ENCODE measurements around the gene TLCD3B. TPM values are rescaled to one million over a fixed set of nuclear protein-coding genes. Genes with fewer than 3 reads are reported as not detected.

TLCD3B gene
- total and polyA plus RNA-seq, 5 donors from 2014 or later = not detected

DNA sequence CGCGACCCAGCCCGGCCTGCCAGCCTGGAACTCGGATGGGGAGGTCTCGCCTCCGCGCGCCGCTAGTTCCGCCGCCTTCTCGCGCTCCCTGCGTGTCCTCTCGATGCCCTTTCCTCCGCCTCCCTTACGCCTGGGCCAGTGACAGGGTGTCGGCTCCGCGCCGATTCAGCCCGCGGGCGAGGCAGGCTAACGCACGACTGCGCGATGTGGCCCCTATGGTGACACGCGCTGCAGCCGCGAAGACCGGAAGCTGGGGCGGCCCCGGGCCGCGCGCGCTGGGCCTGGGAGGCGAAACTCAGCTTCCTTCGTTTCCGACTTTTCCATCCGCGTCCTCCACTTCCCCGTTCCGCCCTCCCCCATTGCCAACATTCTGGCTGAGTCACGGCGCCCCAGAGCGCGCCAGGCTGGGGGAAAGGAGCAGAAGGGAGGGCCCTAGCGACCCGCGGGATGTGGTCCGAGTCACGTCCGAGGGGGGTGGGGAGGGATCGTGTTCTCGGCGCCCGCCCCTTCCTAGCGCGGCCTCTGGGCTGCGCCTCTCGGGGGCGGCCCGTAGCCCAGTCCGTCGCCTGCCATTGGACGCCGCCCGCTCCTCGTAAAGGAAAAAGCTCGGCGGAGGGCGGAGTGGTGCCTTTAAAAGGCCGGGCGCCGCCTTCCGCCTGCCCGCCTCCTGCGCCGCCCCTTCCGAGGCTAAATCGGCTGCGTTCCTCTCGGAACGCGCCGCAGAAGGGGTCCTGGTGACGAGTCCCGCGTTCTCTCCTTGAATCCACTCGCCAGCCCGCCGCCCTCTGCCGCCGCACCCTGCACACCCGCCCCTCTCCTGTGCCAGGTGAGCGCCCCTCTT is 34.3 kb upstream of the TLCD3B start, which contains the start of gene ALDOA:
Gene ALDOA (plus strand): TSS at position 659 of the 841 bp plus-strand sequence. CDS start 1,138 bp downstream, outside the sequence.
- no peaks in the 10 kb centered on the region for H3K27me3 ChIP-seq (ENCODE audit: control insufficient read depth, insufficient read depth, low read length)
- H3K4me3 ChIP-seq (ENCODE audit: low read depth, low read length) = peak within 1 kb of the TSS; percentile 88
- Mint-ChIP-seq H3K4me1 (peaks cover 8 to 46% (median 23%) of the 10 kb centered on the region in 4 donors), H3K27me3 (peaks cover 8% of the 10 kb centered on the region), H3K27ac (peak within 1 kb of the TSS; percentile 95 to 99 (median 96)), H3K4me3 (peak within 1 kb of the TSS; percentile 96 to 100 (median 100)), H3K9me3 (no peaks in the 10 kb centered on the region), H3K36me3 (peaks cover 13% of the 10 kb centered on the region)
- ATAC-seq (ENCODE audit: low read depth in 2 of 2) = peak; percentile 86 to 89
- peaks cover 53% of the 10 kb centered on the region for H3K4me1 ChIP-seq (ENCODE audit: control insufficient read depth, insufficient read depth, low read length, poor library complexity, severe bottlenecking)
- peak; percentile 91 to 99 (median 94) for DNase-seq
- H3K36me3 ChIP-seq (ENCODE audit: control insufficient read depth, insufficient read depth, low read length) = peaks cover 31% of the 10 kb centered on the region
- H3K27ac ChIP-seq (ENCODE audit: insufficient read depth, low read length, poor library complexity, severe bottlenecking) = peak within 1 kb of the TSS; percentile 93
- H3K9me3 ChIP-seq (ENCODE audit: control insufficient read depth in 2 of 2, low read length in 2 of 2) = no peaks in the 10 kb centered on the region

- H3K9me3 ChIP-seq (ENCODE audit: control insufficient read depth in 2 of 2, low read length in 2 of 2) = no peaks in the 10 kb centered on the region
- no peak for DNase-seq
- Mint-ChIP-seq H3K27me3 (peaks cover 8% of the 10 kb centered on the region), H3K4me3 (peak overlapping the region; percentile 96 to 100 (median 100)), H3K4me1 (peaks cover 7 to 43% (median 22%) of the 10 kb centered on the region in 4 donors), H3K9me3 (no peaks in the 10 kb centered on the region), H3K27ac (peak overlapping the region; percentile 96 to 99 (median 99)), H3K36me3 (peaks cover 10% of the 10 kb centered on the region)
- peaks cover 25% of the 10 kb centered on the region for H3K36me3 ChIP-seq (ENCODE audit: control insufficient read depth, insufficient read depth, low read length)
- peaks cover 47% of the 10 kb centered on the region for H3K4me1 ChIP-seq (ENCODE audit: control insufficient read depth, insufficient read depth, low read length, poor library complexity, severe bottlenecking)
- H3K27ac ChIP-seq (ENCODE audit: insufficient read depth, low read length, poor library complexity, severe bottlenecking) = peak overlapping the region; percentile 93
- no peaks in the 10 kb centered on the region for H3K27me3 ChIP-seq (ENCODE audit: control insufficient read depth, insufficient read depth, low read length)
- peak overlapping the region; percentile 88 for H3K4me3 ChIP-seq (ENCODE audit: low read depth, low read length)
- ATAC-seq (ENCODE audit: low read depth in 2 of 2) = no peak
Measured at GRCh38 chr16:30064729-30065101, 33.6 kb upstream of the TLCD3B start.

GRCh38 chr16:30063893-30064728 is 33.0 kb upstream of the TLCD3B start:
- peak overlapping the region; percentile 93 for H3K27ac ChIP-seq (ENCODE audit: insufficient read depth, low read length, poor library complexity, severe bottlenecking)
- peaks cover 19% of the 10 kb centered on the region for H3K36me3 ChIP-seq (ENCODE audit: control insufficient read depth, insufficient read depth, low read length)
- no peaks in the 10 kb centered on the region for H3K9me3 ChIP-seq (ENCODE audit: control insufficient read depth in 2 of 2, low read length in 2 of 2)
- Mint-ChIP-seq H3K36me3 (peaks cover 7% of the 10 kb centered on the region), H3K27ac (peak overlapping the region; percentile 96 to 99 (median 99)), H3K9me3 (no peaks in the 10 kb centered on the region), H3K27me3 (peaks cover 8% of the 10 kb centered on the region), H3K4me1 (peaks cover 7 to 37% (median 19%) of the 10 kb centered on the region in 4 donors), H3K4me3 (peak overlapping the region; percentile 96 to 100 (median 100))
- no peaks in the 10 kb centered on the region for H3K27me3 ChIP-seq (ENCODE audit: control insufficient read depth, insufficient read depth, low read length)
- peaks cover 41% of the 10 kb centered on the region for H3K4me1 ChIP-seq (ENCODE audit: control insufficient read depth, insufficient read depth, low read length, poor library complexity, severe bottlenecking)
- H3K4me3 ChIP-seq (ENCODE audit: low read depth, low read length) = peak overlapping the region; percentile 88
- peak; percentile 25 to 30 for ATAC-seq (ENCODE audit: low read depth in 2 of 2)
- DNase-seq = peak; percentile 47 to 87 (median 75)

GRCh38 chr16:30063278-30063892 is 32.3 kb upstream of the TLCD3B start:
- ATAC-seq (ENCODE audit: low read depth in 2 of 2) (no peak), DNase-seq (no peak)
- Histone ChIP-seq H3K36me3 (ENCODE audit: control insufficient read depth, insufficient read depth, low read length) (peaks cover 12% of the 10 kb centered on the region), H3K4me3 (ENCODE audit: low read depth, low read length) (no peak overlapping the region), H3K4me1 (ENCODE audit: control insufficient read depth, insufficient read depth, low read length, poor library complexity, severe bottlenecking) (peaks cover 33% of the 10 kb centered on the region), H3K9me3 (ENCODE audit: control insufficient read depth in 2 of 2, low read length in 2 of 2) (no peaks in the 10 kb centered on the region), H3K27ac (ENCODE audit: insufficient read depth, low read length, poor library complexity, severe bottlenecking) (peak overlapping the region; percentile 93), H3K27me3 (ENCODE audit: control insufficient read depth, insufficient read depth, low read length) (no peaks in the 10 kb centered on the region)
- Mint-ChIP-seq H3K36me3 (peaks cover 2% of the 10 kb centered on the region), H3K9me3 (no peaks in the 10 kb centered on the region), H3K27ac (peak overlapping the region; percentile 20 to 99 (median 96)), H3K27me3 (peaks cover 8% of the 10 kb centered on the region), H3K4me3 (peak overlapping the region; percentile 96 to 100 (median 100)), H3K4me1 (peaks cover 3 to 30% (median 14%) of the 10 kb centered on the region in 4 donors)

DNA sequence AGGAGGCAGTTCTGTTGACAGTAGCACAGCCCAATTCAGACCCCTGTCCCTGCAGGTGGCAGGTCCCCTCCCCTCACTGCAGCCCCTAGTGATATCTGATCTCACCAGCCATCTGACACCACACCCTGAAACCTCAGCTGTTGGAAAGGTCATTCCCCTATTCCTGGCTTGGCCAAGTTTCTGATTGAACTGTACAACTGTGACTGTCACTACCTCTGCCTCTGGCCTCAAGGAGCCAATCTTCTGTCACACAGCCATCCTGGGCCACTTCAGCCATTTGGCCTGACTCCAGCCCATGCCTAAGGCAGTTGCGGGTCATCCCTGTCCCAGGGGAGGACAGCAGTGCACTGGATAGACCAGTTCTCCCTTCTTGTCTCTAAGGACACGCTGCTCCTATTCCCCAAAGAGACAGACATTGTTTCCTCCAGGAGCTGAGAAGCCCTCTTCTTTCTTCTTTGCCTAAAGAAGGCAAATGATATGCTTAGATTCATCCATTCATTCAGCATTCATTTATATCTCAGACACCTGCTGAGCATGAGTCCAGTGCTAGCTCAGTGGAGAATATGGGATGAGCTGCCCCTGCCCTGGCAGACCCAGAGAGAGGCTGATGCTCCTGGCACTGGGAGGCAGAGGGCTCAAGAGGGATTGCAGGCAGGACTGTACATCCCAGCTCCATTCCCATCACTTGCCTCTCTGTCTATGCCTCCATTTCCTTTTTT is 29.9 kb upstream of the TLCD3B start:
- no peak for ATAC-seq (ENCODE audit: low read depth in 2 of 2)
- no peak for DNase-seq
- no peaks in the 10 kb centered on the region for H3K9me3 Mint-ChIP-seq
- no peaks in the 10 kb centered on the region for H3K36me3 Mint-ChIP-seq
- H3K27ac Mint-ChIP-seq = peak overlapping the region in 2 of 3 donors; percentile 43 to 48
- peaks cover 8% of the 10 kb centered on the region for H3K27me3 Mint-ChIP-seq
- Histone ChIP-seq H3K9me3 (ENCODE audit: control insufficient read depth in 2 of 2, low read length in 2 of 2) (no peaks in the 10 kb centered on the region), H3K4me3 (ENCODE audit: low read depth, low read length) (no peak overlapping the region), H3K4me1 (ENCODE audit: control insufficient read depth, insufficient read depth, low read length, poor library complexity, severe bottlenecking) (peaks cover 12% of the 10 kb centered on the region), H3K27ac (ENCODE audit: insufficient read depth, low read length, poor library complexity, severe bottlenecking) (no peak overlapping the region), H3K27me3 (ENCODE audit: control insufficient read depth, insufficient read depth, low read length) (no peaks in the 10 kb centered on the region), H3K36me3 (ENCODE audit: control insufficient read depth, insufficient read depth, low read length) (no peaks in the 10 kb centered on the region)
- peaks cover 0 to 13% (median 5%) of the 10 kb centered on the region in 4 donors for H3K4me1 Mint-ChIP-seq
- peak overlapping the region in 2 of 4 donors; percentile 58 to 69 for H3K4me3 Mint-ChIP-seq

GRCh38 chr16:30060346-30060745 is 29.3 kb upstream of the TLCD3B start:
- peaks cover 8% of the 10 kb centered on the region for H3K27me3 Mint-ChIP-seq

More at GRCh38 chr16:30060346-30060745, 29.3 kb upstream of the TLCD3B start:
- Histone ChIP-seq H3K27ac (ENCODE audit: insufficient read depth, low read length, poor library complexity, severe bottlenecking) (no peak overlapping the region), H3K4me3 (ENCODE audit: low read depth, low read length) (no peak overlapping the region), H3K36me3 (ENCODE audit: control insufficient read depth, insufficient read depth, low read length) (no peaks in the 10 kb centered on the region), H3K4me1 (ENCODE audit: control insufficient read depth, insufficient read depth, low read length, poor library complexity, severe bottlenecking) (peaks cover 13% of the 10 kb centered on the region), H3K9me3 (ENCODE audit: control insufficient read depth in 2 of 2, low read length in 2 of 2) (no peaks in the 10 kb centered on the region), H3K27me3 (ENCODE audit: control insufficient read depth, insufficient read depth, low read length) (no peaks in the 10 kb centered on the region)
- Mint-ChIP-seq H3K36me3 (no peaks in the 10 kb centered on the region), H3K27ac (peak overlapping the region in 1 of 3 donors; percentile 43), H3K4me1 (peaks cover 0 to 15% (median 6%) of the 10 kb centered on the region in 4 donors), H3K4me3 (peak overlapping the region in 2 of 4 donors; percentile 58 to 69), H3K9me3 (no peaks in the 10 kb centered on the region)
- no peak for DNase-seq
- ATAC-seq (ENCODE audit: low read depth in 2 of 2) = no peak
